ENCODE results near the gene NFU1.
"Not testable (repeated sequence)": the region's sequence is repeated elsewhere in the genome, so short reads cannot be mapped to it uniquely, and the experiment has no call there.

The NFU1 gene

DNA sequence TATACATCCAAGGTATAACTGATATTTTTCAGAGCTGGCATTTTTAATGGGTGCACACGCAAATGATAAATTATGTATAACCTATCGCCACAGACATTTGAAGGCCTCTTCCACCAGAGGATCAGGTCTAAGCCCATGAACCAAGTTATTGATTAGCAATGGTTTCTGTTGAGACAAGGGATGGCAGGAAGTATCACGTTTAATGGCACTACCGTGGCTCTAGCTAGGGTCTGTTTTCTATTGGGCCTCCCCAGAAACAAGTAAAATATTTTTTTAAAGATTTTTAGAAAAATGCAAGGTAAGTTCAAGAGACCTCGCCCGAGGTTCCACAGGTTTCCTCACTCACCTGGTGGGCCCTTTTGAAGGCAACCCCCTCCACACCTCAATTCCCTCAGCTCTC, 50.9 kb downstream of the NFU1 start:
- peak in 1 of 2 experiments; percentile 6 for DNase-seq

DNA sequence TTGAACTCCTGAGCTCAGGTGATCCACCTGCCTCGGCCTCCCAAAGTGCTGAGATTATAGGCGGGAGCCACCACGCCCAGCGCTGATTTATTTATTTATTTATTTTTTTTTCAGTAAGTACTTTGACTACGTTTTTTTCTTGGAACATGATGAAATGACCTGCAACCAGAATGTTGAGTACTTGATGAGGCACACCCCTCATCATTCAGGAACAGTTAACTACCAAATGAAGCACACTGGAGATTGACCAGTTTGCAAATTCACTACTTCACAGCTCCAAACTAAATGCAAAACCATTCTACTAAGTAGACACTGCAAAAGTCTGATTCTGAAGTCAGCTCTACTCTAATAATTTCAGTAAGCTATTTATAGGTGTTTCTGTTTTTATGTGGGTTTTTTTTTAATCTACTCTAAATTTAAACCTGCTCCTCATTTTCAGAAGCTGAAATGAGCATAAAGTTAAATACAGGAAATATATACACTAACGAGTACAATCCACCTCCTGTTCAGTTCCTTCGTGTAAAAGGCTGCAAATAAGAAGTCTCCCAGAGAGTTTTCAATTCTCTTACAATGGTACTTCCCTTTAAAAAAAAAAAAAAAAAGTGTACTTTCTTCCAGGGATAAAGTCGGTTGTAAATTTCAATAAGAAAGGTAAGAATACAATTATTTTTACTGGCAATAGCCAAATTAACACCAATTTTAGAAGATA, 51.6 kb downstream of the NFU1 start:
- DNase-seq, result no peak

DNA sequence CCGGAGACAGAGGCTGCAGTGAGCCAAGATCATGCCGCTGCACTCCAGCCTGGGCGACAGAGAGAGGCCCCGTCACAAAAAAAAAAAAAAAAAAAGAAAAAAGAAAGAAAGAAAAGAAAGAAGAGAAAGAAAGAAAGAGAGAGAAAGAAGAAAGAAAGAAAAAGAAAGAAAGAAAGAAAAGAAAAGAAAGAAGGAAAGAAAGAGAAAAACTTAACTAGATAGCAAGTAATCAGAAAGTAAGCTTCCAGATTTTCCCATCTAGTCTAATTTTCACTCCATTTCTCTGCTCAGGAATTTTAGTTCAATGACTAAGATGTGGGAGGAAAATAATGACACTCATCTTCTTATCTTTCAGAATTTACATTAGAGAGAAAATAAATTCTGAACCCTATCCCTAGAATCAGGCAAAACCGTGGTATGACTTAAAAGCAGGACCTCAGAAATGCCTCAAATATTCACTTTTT, 52.6 kb downstream of the NFU1 start:
- no peak for DNase-seq

DNA sequence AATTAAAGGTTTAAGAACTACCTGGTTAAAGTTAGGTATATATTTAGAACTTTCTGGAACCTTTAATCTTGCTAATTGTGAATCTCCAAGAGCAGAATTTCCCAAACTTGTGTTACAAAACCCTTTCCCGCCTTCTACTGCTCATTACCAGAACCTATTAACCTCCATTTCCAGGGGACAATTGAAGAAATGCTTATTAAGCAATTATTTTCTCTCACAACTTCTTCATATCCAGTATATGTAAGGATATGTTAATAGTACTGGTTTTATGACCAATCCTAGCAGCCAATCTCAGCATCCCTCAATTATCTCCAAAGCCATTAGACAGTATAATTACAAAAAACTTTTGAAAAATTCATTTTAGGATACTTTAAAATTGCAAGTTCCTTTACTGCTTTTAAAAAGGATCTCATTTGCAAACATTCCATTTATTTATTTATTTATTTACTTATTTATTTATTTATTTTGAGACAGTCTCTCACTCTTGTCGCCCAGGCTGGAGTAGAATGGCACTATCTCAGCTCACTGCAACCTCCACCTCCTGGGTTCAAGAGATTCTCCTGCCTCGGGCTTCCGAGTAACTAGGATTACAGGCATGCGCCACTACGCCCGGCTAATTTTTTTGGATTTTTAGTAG, 53.9 kb downstream of the NFU1 start:
- no peak for DNase-seq

DNA sequence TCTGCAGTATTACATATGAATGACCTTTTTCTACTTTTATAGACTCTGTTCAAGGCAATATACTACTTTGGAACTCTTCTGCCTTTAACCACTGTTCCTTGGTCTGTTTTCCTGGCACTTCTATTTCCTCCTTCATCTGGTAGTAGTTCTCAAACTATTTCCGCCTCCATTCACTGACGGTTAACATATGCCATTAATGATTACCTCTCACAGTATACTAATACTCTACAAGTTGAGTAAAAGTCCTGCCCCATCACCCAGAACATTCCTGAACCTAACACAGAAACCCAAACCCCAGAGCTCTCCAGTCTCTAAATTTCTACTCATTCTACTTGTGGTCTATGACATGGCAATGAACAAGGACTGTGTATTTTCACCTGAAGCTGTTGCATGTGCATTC, 54.7 kb downstream of the NFU1 start:
- DNase-seq, result no peak

DNA sequence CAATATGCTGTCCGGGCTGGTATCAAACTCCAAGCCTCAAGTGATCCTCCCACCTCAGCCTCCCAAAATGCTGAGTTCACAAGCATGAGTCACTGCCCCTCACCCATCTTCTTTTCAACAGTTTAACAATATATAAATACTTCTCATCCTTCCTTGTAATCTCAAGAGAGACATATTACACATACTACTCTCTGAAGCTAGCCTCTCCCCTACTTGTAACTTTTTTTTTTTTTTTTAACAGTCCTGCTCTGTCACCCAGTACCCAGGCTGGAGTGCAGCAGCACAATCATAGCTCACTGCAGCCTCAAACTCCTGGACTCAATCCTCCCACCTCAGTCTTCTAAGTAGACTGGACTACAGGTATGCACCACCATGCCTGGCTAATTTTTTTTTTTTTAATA, 55.9 kb downstream of the NFU1 start:
- peak; percentile 16 to 29 for DNase-seq

DNA sequence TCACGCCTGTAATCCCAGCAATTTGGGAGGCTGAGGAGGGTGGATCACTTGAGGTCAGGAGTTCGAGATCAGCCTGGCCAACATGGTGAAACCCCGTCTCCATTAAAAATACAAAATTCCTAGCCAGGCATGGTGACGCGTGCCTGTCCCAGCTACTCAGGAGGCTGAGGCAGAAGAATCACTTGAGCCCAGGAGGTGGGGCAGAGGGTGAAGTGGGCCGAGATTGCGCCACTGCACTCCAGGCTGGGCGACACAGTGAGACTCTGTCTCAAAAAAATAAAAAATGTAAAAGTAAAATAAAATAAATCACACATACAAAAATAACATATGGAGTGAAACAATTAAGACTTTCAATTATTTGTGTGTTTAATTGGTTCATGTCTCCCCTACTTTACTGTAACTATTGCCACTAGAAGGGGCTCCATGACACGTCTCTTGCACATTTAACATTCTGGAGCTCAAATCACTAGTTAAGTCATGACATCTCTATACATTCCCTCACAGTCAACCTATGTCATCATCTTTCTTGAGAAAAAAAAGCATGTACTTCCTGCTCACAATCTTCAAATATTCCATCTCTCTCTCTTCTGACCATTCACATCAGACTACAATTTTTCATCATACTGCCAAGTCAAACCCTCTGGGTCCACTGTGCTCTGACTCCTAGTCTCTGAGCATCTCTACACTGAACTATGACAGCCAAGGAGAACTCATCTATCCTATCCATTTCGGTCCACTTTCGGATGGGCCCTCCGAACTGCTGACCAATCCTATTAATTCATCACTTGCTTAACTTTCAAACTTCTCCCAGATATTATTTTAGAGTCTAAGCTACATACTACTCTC, 56.9 kb downstream of the NFU1 start:
- no peak for DNase-seq

DNA sequence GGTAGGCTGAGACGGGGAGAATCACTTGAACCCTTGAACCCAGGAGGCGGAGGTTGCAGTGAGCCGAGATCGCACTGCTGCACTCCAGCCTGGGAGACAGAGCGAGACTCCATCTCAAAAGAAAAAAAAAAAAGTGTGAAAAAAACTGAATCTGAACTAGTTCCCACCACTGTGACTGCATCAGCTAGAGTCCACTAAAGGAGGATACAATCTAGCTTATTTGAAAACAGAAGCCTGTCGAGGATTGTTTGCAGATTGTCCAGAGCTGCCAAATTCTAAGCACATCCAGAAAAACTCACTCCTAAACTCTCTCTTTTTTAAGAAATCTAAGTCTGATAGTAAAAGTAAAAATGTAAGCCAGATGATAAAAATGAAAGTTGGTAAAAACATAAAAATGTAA, 60.8 kb downstream of the NFU1 start:
- no peak for DNase-seq

DNA sequence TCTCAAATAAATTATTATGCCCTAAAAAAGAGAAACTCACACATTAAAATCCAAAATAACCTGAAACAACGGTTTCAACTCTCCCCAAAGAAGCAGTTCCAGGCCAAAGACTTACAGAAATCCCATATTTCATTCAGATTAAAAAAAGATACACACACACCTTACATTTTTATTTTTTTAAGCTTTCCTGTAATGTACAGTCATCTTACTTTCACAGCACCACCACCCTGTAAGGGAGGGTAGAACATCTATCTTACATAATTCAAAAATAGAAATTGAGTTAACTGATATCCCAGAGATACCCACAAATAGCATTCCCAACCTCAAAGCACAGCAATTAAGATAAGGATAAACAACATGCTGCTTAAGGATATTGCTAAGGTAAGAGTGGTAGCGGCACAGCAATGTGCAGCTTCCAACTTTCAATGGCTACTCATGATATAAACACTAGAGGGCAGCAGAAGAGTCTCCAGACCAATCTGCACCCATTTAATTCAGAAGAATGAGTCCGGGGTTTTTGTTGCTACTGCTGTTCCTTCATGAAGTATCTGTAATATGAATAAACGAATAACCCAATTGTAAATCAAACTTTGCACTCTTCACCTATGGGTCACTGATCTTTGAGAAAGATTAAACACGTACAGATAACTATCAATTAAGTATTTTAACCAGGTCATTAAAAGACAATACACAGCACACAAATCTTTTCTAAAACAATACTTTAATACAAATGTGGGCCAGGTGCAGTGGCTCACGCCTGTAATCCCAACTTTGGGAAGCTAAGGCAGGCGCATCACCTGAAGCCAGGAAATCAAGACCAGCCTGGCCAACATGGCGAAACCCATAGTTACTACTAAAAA, 61.5 kb downstream of the NFU1 start:
- no peak for DNase-seq

DNA sequence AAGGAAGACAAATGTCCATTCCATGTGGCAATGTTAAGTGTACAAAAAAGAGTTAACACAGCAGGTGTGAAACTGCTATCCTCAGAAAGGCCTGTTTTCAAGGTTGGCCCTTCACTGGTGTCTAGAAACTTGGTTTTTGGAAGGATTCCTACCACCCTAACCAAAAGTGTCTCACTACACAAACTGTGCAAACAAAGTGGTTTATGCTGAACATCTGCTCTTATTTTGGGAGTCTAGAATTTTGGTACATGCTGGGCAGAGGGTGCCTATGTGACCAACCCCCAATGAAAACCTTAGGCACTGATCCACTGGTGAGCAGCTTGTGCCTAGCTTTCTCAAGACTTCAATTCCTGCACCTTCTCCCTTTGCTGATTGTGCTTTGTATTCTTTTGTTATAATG, 64.5 kb downstream of the NFU1 start:
- DNase-seq, result no peak

DNA sequence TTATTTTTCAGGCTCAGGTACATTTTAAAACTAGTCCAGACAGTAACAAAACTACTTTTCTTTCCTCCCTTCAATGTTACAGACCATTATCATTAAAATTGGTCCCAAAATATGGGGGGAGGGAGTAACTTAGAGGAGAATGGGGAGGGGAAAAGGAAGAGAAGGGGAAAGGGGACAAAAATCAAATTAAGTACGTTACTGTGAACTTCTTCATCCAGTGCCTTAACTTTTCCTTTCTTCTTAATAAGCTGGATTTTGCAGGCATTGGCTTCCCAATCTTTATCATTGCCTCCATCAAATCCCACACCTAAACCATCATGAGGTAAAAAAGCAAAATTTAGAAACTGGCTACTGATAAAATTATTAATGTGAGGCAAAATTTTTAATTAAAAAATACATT, 67.4 kb downstream of the NFU1 start:
- no peak for DNase-seq

DNA sequence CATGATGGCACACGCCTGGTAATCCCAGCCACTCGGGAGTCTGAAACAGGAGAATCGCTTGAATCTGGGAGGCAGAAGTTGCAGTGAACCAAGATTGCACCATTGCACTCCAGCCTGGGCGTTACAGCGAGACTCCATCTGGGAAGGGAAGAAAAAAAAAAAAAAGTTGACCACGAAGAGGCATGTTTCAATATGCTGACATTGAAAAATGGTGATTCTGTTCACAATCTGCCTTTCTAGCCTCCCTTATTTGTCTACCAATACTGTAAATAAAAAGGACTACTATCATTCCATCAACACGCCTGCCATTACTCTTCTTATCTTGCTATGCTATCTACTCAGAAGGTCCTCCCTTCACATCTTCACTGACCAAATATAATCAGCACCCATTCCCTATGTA, 68.6 kb downstream of the NFU1 start:
- DNase-seq, result no peak

DNA sequence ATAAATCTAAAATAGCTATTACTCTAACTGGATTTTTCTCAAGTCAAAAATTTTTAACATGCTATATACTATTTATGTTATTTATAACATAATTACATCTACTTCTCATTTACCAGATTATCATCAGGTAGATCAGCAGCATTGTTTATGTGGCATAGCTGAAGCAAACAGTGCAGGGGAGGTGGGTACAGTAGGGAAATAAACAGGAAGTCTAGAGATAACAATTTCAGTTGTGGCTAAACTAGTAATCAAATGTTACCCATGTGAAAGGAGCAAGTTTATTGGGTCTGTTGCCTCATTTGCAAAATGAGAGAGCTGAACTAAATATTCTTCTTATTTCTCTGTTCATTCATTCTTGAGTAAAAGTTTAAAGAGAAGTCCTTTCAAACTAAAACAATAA, 77.9 kb downstream of the NFU1 start:
- no peak for DNase-seq

DNA sequence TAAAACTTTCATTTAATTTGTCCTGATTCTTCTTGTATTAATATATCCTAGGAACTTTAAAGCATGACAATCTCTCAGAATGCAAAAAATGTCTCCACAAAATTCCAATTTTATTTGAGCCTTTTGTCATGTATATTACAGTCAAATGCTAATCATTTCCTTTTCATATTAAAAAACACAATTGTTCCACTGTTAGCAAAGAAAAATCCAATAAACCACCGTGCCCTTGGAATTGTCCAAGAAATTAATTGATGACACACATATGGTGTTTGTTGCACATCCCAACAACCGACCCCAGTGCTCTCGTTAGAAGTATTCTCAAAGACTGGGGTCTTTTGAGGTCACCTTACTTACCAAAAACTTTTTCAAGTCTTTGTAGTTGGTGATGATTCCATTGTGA, 78.3 kb downstream of the NFU1 start:
- DNase-seq, result no peak

DNA sequence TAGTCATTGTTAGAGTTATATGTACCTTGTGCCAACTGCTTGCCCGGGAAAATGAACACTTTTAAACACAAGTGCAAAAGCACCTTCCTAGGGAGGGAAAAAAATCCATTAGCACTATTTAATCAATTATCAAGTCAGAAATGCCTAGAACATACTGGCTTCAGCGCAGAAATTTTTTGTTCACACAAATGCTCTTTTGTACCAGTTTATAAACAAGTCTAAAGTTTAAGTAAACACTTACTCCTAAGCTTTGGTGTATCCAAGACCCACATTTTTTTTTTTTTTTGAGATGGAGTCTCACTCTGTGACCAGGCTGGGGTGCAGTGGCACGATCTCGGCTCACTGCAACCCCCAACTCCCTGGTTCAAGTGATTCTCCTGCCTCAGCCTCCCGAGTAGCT, 80.8 kb downstream of the NFU1 start:
- no peak for DNase-seq

DNA sequence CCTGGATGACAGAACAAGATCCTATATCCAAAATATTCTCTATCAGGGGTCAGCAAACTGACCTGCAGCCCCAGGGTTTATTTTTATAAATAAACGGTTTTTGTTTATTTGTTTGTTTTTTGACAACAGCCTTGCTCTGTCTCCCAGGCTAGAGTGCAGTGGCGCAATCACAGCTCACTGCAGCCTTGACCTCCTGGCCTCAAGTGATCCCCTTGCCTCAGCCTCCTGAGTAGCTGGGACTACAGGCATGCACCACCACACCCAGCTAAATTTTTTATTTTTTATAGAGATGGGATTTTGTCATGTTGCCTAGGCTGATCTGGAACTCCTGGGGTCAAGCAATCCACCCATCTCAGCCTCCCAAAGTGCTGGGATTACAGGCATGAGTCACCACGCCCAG, 82.3 kb downstream of the NFU1 start:
- DNase-seq, result not testable (repeated sequence)

DNA sequence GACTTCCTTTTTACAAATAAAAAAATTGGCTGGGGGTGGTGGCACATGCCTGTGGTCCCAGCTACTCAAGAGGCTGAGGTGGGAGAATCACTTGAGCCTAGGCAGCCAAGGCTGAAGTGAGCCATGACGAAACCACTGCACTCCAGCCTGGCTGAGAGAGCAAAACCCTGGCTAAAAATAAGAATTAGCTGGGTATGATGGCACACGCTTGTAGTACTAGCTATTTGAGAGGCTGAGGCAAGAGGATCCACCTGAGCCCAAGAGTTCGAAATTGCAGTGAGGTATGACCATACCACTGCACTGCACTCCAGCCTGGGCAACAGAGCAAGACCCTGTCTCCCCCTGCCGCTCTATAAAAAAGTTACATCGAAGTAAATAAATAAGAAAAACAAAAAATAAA, 83.9 kb downstream of the NFU1 start:
- no peak for DNase-seq

DNA sequence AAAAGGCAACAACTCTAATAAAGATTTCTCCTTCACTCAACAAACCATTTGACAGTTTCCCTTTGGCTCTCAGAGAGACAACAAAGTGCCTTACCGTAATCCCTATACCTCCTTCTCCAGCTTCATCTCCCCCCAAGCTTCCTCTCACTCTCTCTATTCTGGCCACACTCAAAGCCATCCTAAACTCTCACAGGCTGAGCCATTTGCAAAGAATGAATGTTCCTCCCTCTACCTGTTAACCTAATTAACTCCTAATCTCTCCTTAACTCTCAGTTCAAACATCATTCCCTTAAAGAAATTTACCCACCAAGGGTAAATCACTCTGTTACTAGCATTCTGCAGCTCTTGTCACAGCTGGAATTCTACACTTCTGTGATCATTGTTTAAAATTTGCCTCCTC, 88.5 kb downstream of the NFU1 start:
- no peak for DNase-seq
